WI38 (cell line): ENCODE measurements around the gene MAP2K1.

Experiments used
- H3K4me3 ChIP-seq: 2 replicates; pipeline ENCODE4 v1.5.1; 2011; ENCODE audit warnings: low read depth, mild to moderate bottlenecking, control low read depth, low read length
- TF ChIP-seq, protein P1 (sequence below): IDR thresholded peaks from 2 replicates; pipeline ENCODE4 v1.5.1; 2012; ENCODE audit warnings: low read depth, mild to moderate bottlenecking, control low read depth, low read length

The MAP2K1 gene

DNA sequence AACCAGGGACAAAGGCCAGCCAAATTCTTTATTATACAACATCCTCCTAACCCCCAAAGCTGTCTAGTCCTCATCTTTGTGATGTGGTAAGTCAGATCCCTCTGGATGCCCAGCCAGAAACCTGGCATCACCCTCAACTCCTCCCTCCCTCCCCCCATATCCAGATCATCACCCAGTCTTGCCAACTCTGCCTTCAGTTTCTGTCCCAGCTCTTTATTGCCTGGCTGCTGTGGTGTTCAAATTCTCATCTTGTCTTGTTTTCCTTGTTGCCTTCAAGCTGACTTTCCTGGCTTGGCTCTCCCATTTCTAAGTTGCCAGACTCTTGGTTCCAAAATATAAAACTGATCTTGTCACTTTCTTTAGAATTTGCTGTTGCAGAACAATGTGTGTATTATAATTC is 28.6 kb downstream of the MAP2K1 start:
- TF ChIP-seq, protein P1, sequence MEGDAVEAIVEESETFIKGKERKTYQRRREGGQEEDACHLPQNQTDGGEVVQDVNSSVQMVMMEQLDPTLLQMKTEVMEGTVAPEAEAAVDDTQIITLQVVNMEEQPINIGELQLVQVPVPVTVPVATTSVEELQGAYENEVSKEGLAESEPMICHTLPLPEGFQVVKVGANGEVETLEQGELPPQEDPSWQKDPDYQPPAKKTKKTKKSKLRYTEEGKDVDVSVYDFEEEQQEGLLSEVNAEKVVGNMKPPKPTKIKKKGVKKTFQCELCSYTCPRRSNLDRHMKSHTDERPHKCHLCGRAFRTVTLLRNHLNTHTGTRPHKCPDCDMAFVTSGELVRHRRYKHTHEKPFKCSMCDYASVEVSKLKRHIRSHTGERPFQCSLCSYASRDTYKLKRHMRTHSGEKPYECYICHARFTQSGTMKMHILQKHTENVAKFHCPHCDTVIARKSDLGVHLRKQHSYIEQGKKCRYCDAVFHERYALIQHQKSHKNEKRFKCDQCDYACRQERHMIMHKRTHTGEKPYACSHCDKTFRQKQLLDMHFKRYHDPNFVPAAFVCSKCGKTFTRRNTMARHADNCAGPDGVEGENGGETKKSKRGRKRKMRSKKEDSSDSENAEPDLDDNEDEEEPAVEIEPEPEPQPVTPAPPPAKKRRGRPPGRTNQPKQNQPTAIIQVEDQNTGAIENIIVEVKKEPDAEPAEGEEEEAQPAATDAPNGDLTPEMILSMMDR = no peak
- no peak overlapping the region for H3K4me3 ChIP-seq

GRCh38 chr15:66417736-66418135 is 31.0 kb downstream of the MAP2K1 start:
- peak overlapping the region; percentile 33 for H3K4me3 ChIP-seq
- TF ChIP-seq, protein P1 = no peak

- no peak overlapping the region for H3K4me3 ChIP-seq
- TF ChIP-seq, protein P1 = no peak
Measured at GRCh38 chr15:66419471-66419870, 32.8 kb downstream of the MAP2K1 start.

- TF ChIP-seq, protein P1 = no peak
- H3K4me3 ChIP-seq = no peak overlapping the region
Measured at GRCh38 chr15:66422347-66422746, 35.6 kb downstream of the MAP2K1 start.

DNA sequence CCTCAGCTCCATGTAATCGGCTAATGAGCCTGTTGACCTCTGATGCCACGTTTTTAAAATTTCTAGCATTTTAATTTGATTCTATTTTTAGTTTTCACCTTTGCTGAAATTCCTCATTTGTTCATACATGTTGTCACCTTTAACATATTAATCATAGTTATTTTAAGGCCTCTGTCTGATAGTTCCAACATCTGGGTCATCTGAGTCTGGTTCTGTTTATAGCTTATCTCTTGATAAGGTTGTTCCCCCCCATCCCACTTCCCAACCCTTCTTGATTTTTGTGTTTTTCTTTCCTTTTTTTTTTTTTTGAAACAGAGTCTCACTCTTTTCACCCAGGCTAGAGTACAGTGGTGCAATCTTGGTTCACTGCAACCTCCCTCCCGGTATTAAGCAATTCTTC is 36.4 kb downstream of the MAP2K1 start:
- H3K4me3 ChIP-seq = no peak overlapping the region
- TF ChIP-seq, protein P1 = no peak

GRCh38 chr15:66424963-66425612 is 38.4 kb downstream of the MAP2K1 start:
- TF ChIP-seq, protein P1 = no peak
- no peak overlapping the region for H3K4me3 ChIP-seq

DNA sequence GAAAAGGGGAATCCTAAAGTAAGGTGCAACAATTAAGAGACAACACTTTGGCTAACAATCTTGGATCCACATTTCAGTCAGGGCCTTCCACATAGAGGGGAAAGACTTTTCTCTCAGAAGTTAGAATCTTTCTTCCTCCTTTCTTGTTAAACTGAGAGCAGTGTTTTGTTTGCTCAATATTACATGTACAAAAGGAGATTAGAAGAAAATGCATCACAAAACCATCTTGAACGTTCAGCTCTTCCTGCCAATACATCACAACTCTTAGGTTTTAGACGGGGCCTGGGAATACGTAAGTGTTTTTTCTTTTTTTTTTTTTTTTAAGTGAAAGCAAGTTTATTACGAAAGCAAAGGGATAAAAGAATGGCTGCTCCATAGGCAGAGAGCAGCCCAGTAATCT is 39.1 kb downstream of the MAP2K1 start:
- TF ChIP-seq, protein P1 = no peak
- H3K4me3 ChIP-seq = no peak overlapping the region
